Coronary artery (tissue), 2 donors: Measurements from ENCODE around the gene SSTR5.

ENCODE experiments used
- DNase-seq: peaks from one replicate; pipeline ENCODE4 v3.0.0-alpha.2; 2017; ENCODE audit warnings: low spot score
- H3K27ac ChIP-seq, 2 donors: fragments of 200-600 bp; sonication (generic); one replicate each; pipeline ENCODE4 v1.5.1; 2016 to 2019
- H3K4me3 ChIP-seq: fragments of 200-600 bp; sonication (generic); 2 replicates; pipeline ENCODE4 v1.5.1; 2016; ENCODE audit warnings: mild to moderate bottlenecking, moderate library complexity
- CTCF ChIP-seq: fragments of 200-600 bp; sonication (generic); IDR thresholded peaks from one replicate; pipeline ENCODE4 v1.5.1; 2019; ENCODE audit warnings: antibody characterized with exemption

The SSTR5 gene

DNA sequence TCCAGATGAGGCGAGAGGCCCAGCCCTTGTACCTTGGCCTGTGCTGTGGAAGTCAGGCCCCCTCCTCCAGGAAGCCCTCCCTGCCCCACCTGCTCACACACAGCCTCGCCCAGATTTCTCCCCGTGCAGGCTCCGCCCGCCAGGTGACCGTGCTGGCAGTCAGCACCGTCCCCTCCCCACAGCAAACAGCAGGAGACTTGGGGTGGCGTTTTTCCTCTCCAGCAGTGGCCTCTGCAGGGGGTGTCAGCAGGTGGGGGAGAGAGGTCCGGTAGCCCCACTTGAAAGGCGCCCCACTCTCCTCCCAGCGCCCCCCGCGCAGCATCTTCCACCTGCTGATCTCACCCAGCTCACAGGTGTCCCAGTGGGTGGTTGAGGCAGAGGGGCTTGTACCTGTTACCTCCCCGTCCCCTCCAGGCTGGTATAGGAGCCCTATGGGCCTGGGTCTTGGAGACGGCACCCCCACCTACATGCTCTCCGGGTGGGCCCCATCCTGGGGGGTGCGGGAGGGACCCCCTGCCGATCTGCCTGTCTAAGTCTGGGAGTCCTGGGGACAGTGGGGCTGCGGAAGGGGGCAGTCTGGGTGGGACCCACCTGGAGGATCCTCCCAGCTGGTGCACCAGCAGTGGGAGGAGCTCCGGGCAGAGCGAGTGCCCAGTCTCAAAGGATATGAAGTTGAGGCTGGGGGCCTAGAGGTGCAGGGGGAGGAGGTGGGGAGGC lies 27.7 kb downstream of the SSTR5 start:
- no peak for TF ChIP-seq CTCF
- DNase-seq: no peak
- Histone ChIP-seq H3K27ac (no peak overlapping the region), H3K4me3 (no peak overlapping the region)

DNA sequence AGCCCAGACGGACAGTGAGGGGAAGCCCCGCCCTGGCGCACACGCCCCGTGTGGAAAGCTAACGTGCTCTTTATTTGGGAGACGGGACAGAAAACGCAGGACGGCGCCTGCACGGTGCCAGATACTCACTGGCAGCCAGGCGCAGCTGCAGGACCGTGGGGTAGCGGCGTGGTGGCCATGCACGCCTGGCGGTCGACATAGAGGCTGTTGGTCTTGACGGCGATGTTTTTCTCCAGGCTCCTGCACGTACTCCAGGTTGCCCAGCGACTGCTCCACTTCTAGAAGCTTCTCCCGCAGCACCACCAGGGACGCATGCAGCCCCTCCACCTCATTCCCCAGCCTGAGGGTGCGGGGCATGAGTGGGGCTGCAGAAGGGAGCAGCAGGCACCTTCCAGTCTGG lies 28.6 kb downstream of the SSTR5 start:
- no peak for TF ChIP-seq CTCF
- no peak for DNase-seq
- H3K27ac ChIP-seq: no peak overlapping the region
- no peak overlapping the region for H3K4me3 ChIP-seq

- Histone ChIP-seq H3K4me3 (no peak overlapping the region), H3K27ac (no peak overlapping the region)
- no peak for DNase-seq
- no peak for TF ChIP-seq CTCF
Measured at GRCh38 chr16:1101573-1102332, 29.2 kb downstream of the SSTR5 start.

- TF ChIP-seq CTCF: no peak
- Histone ChIP-seq H3K27ac (no peak overlapping the region), H3K4me3 (no peak overlapping the region)
- no peak for DNase-seq
Measured at GRCh38 chr16:1102333-1102700, 29.8 kb downstream of the SSTR5 start.

- no peak overlapping the region for H3K27ac ChIP-seq
- no peak for DNase-seq
- peak overlapping the region; percentile 56 for H3K4me3 ChIP-seq
- TF ChIP-seq CTCF: peak; percentile 59
Measured at GRCh38 chr16:1102921-1103635, 30.5 kb downstream of the SSTR5 start.

- H3K4me3 ChIP-seq: no peak overlapping the region
- no peak overlapping the region for H3K27ac ChIP-seq
- no peak for TF ChIP-seq CTCF
- DNase-seq: no peak
Measured at GRCh38 chr16:1103636-1103980, 31.1 kb downstream of the SSTR5 start.
